GM23248 (cell line): Measurements from ENCODE around the gene ATAD1.

Experiments
- EZH2 ChIP-seq: fragments of 200-600 bp; sonication (generic); IDR thresholded peaks from 2 replicates; pipeline ENCODE4 v1.6.1; 2018; ENCODE audit warnings: antibody characterized with exemption, mild to moderate bottlenecking; ENCODE audit not compliant: insufficient read depth, poor library complexity, severe bottlenecking
- EZH2phosphoT487 ChIP-seq: fragments of 200-600 bp; sonication (generic); IDR thresholded peaks from 2 replicates; pipeline ENCODE4 v1.6.1; 2018; ENCODE audit warnings: antibody characterized with exemption, moderate library complexity, mild to moderate bottlenecking, low read depth; ENCODE audit not compliant: insufficient read depth

GRCh38 chr10:87733081-87733480, 84.9 kb downstream of the ATAD1 start:
- TF ChIP-seq EZH2 (no peak), EZH2phosphoT487 (no peak)
